Activated CD4-positive, alpha-beta T cell treated with anti-CD3 and anti-CD28 coated beads, Interleukin-2, Interleukin-4, amounts not matched to agents 100 ng/mL and 50 ng/mL, durations not matched to agents 16 hours and 8 hours (primary cell): ENCODE results near the gene ORMDL2.
A peak's percentile ranks its signal among the peaks of the same experiment; 100 is the strongest.

Experiments
- DNase-seq: peaks from one replicate; pipeline ENCODE4 v3.0.0-alpha.2; 2020; ENCODE audit warnings: low spot score

Gene ORMDL2, protein sequence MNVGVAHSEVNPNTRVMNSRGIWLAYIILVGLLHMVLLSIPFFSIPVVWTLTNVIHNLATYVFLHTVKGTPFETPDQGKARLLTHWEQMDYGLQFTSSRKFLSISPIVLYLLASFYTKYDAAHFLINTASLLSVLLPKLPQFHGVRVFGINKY

GRCh38 chr12:55817345-55818139, at the start of gene ORMDL2, which contains the start of gene SARNP:
Gene ORMDL2, plus strand, starts transcription at chr12:55818041. Its CDS starts 959 bp downstream, at chr12:55819000.
Gene SARNP, minus strand, starts transcription at chr12:55817724. Its CDS starts 23 bp downstream, at chr12:55817701.
- DNase-seq, result peak; percentile 99

GRCh38 chr12:55771736-55772135, 46.1 kb upstream of the ORMDL2 start:
- no peak for DNase-seq

GRCh38 chr12:55777856-55778255, 40.0 kb upstream of the ORMDL2 start:
- DNase-seq, result no peak

GRCh38 chr12:55780685-55781084, 37.2 kb upstream of the ORMDL2 start:
- DNase-seq, result peak; percentile 3

GRCh38 chr12:55788546-55788945, 29.3 kb upstream of the ORMDL2 start:
- DNase-seq, result no peak

GRCh38 chr12:55789171-55789570, 28.7 kb upstream of the ORMDL2 start:
- no peak for DNase-seq

DNA sequence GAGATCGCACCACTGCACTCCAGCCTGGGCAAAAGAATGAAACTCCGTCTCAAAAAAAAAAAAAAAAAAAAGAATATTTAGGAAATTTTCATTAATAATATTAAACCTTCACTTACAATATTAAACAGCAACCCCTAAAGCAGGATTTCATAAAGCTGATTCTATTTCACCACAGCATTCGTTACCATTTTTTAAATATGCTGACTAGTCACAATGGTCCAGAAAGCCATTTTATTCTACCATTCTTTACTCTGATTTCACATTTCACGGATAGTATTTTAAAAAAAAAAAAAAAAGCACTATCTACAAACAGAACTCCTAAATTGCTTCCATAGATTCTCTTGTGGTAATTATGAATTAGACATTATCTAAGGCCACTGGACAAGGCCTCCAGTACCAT, 27.9 kb upstream of the ORMDL2 start:
- no peak for DNase-seq

- no peak for DNase-seq
These were observed 21.9 kb upstream of the ORMDL2 start for GRCh38 chr12:55795950-55796349.

- peak; percentile 15 for DNase-seq
These were observed 20.8 kb upstream of the ORMDL2 start for GRCh38 chr12:55797068-55797467.

- no peak for DNase-seq
These were observed 20.3 kb upstream of the ORMDL2 start for GRCh38 chr12:55797550-55797949.

GRCh38 chr12:55806982-55807381, 10.9 kb upstream of the ORMDL2 start:
- no peak for DNase-seq

- no peak for DNase-seq
These were observed 8.6 kb upstream of the ORMDL2 start for GRCh38 chr12:55809274-55809673.

DNA sequence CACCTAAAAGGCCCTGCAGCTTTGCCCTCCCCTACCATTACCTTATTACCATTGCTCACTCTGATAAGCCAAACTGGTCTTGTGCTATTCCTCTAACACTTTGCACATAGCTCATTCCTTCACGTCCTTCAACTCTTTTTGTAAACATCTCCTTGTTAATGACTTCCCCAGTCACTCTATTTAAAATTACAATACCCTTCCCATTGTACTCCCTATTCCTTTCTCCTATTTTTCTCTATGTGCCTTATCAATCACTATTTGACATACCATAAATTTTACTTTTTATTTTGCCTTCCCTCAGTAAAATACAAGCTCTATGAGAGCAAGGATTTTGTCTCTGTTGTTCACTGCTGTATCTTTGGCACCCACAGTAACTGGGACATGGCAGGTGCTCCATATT, 5.8 kb upstream of the ORMDL2 start:
- DNase-seq, result no peak

GRCh38 chr12:55814257-55814656, 3.6 kb upstream of the ORMDL2 start:
- no peak for DNase-seq

GRCh38 chr12:55815473-55815872, 2.4 kb upstream of the ORMDL2 start:
- DNase-seq, result no peak

GRCh38 chr12:55816881-55817344, 928 bp upstream of the ORMDL2 start:
- DNase-seq, result no peak

- no peak for DNase-seq
These were observed 393 bp downstream of the ORMDL2 start for GRCh38 chr12:55818140-55818728.

GRCh38 chr12:55818886-55819285, 1.0 kb downstream of the ORMDL2 start:
- DNase-seq, result no peak

DNA sequence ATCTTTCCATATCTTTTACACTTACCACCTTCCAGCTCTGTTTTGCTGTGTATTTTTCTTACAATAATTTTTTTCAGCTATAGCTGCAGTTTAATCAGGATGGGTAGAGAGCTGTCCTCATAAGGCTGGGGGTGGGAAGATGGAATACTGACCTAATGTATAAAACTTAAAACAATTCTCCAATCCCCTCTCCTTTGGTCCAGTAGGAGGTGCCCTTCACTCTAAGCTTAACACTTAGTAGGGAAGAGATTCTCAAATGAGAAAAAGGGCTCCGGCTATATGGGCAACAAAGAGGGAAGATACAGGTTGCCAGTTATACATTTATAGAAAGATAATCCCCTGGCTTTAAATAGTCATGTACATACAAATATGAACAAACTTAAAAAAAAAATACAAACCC, 2.8 kb downstream of the ORMDL2 start:
- DNase-seq, result no peak

DNA sequence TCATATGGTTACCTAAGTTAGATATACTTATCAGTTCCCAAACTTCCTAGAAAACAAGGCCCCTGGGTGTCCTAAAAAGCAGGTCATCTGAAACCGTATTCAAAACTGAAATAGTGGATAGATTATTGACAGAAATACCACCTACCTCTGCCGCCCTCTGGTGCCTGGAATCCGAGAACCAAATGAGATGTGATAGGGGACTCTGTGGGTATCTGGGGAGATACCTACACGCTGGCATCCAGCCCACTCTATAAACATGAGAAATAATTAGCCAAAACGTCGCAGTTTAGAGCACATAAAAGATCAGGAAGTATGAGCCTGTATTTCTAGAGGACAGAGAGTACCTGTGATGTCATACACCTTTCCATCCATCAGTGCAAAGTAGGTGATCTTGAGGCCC, 4.4 kb downstream of the ORMDL2 start:
- no peak for DNase-seq

- DNase-seq, result no peak
These were observed 5.6 kb downstream of the ORMDL2 start for GRCh38 chr12:55823419-55823818.

DNA sequence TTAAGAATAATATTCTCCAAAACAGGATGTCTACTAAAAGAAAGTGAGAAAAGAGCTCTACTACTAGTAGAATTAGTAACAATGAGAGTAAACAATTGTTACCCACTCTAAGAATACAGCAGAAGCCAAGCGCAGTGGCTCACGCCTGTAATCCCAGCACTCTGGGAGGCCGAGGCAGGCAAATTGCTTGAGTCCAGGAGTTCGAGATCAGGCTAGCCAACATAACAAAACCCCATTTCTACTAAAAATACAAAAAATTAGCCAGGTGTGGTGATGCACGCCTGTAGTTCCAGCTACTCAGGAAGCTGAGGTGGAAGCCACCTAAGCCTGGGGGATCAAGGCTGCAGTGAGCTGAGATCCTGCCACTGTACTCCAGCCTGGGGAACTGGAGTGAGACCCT, 6.9 kb downstream of the ORMDL2 start:
- DNase-seq, result no peak

GRCh38 chr12:55827806-55828205, 10.0 kb downstream of the ORMDL2 start:
- no peak for DNase-seq
